SK-N-SH (cell line): ENCODE measurements around the gene PARD3.

Experiments
- CHD2 ChIP-seq: fragments of 150-350 bp; IDR thresholded peaks from 2 replicates; pipeline ENCODE4 v1.6.1; 2018; ENCODE audit warnings: low read length; ENCODE audit not compliant: partially characterized antibody
- CTCF ChIP-seq: fragments of 200-600 bp; sonication (generic); IDR thresholded peaks from 2 replicates; pipeline ENCODE4 v1.6.1; 2017; ENCODE audit warnings: antibody characterized with exemption, mild to moderate bottlenecking, moderate library complexity
- ELF1 ChIP-seq: IDR thresholded peaks from 2 replicates; pipeline ENCODE4 v1.4.0; 2012
- EP300 ChIP-seq, 2 experiments: IDR thresholded peaks; 2 replicates each; pipeline versions ENCODE4 v1.4.0 to v1.6.1; 2012; ENCODE audit warnings: borderline replicate concordance in 1 of 2, low read depth in 1 of 2, low read length in 1 of 2
- EZH2phosphoT487 ChIP-seq: fragments of 200-600 bp; sonication (generic); IDR thresholded peaks from 2 replicates; pipeline ENCODE4 v1.6.1; 2017; ENCODE audit warnings: low read depth, mixed run types, mild to moderate bottlenecking, antibody characterized with exemption, moderate library complexity, borderline replicate concordance
- FOXJ3 ChIP-seq: sonication (generic); formaldehyde crosslinking; IDR thresholded peaks from 2 replicates; pipeline ENCODE4 v1.5.1; 2020; ENCODE audit warnings: mild to moderate bottlenecking, missing genetic modification reagents
- GATA2 ChIP-seq: sonication (generic); formaldehyde crosslinking; IDR thresholded peaks from 2 replicates; pipeline ENCODE4 v1.5.0; 2020; ENCODE audit warnings: mild to moderate bottlenecking, missing genetic modification reagents
- IRF3 ChIP-seq: fragments of 150-350 bp; IDR thresholded peaks from 2 replicates; pipeline ENCODE4 v1.6.1; 2016; ENCODE audit warnings: mild to moderate bottlenecking, low read depth, low read length
- MAX ChIP-seq: IDR thresholded peaks from 2 replicates; pipeline ENCODE4 v1.4.0; 2012; ENCODE audit warnings: low read depth
- PBX3 ChIP-seq: IDR thresholded peaks from 2 replicates; pipeline ENCODE4; 2012
- POLR2AphosphoS5 ChIP-seq: IDR thresholded peaks from 2 replicates; pipeline ENCODE4 v1.6.1; 2012; ENCODE audit warnings: low read depth, low read length
- RAD21 ChIP-seq: IDR thresholded peaks from 2 replicates; pipeline ENCODE4 v1.6.1; 2012; ENCODE audit warnings: mild to moderate bottlenecking, low read length
- TCF12 ChIP-seq: IDR thresholded peaks from 2 replicates; pipeline ENCODE4 v1.4.0; 2012
- USF2 ChIP-seq: fragments of 150-350 bp; IDR thresholded peaks from 2 replicates; pipeline ENCODE4 v1.6.1; 2017; ENCODE audit warnings: antibody characterized with exemption, low read length, low read depth, borderline replicate concordance

- TF ChIP-seq CTCF (no peak), TCF12 (peak; percentile 99), FOXJ3 (CRISPR knock-in tag) (no peak), EZH2phosphoT487 (no peak), USF2 (no peak), ELF1 (no peak), RAD21 (no peak), EP300 (IDR thresholded peaks at IDR 0.05; ENCODE audit: borderline replicate concordance in 1 of 2, low read depth in 1 of 2, low read length in 1 of 2) (peak; percentile 70 to 86), CHD2 (no peak), POLR2AphosphoS5 (peak; percentile 76), PBX3 (peak; percentile 93), MAX (0 out of 2 replicates have a peak, but pooled peaks have one; percentile 33), GATA2 (CRISPR knock-in tag) (no peak), IRF3 (no peak)
These were observed 627.9 kb downstream of the PARD3 start for GRCh38 chr10:34187201-34187600.
